Measurements from ENCODE around the gene BPIFB1.

The BPIFB1 gene

GRCh38 chr20:33304046-33304445 is 21.0 kb downstream of the BPIFB1 start:
- Histone ChIP-seq H3K9me3 (ENCODE audit: control extremely low read depth in 1 of 5, control insufficient read depth in 4 of 5, insufficient read depth in 2 of 5, low read depth in 1 of 5, low read length in 4 of 5) (no peaks in the 10 kb centered on the region), H3K4me1 (ENCODE audit: control extremely low read depth in 1 of 4, control insufficient read depth in 4 of 4, insufficient read depth in 4 of 4, low read length in 3 of 4) (peaks cover 0 to 2% (median under 1%) of the 10 kb centered on the region in 4 experiments), H3K27ac (ENCODE audit: insufficient read depth in 1 of 2, low read depth in 1 of 2, low read length in 2 of 2, poor library complexity in 1 of 2, severe bottlenecking in 2 of 2) (no peak overlapping the region), H3K27me3 (replicated peaks in 2 of 5; ENCODE audit: control insufficient read depth in 4 of 5, insufficient read depth in 5 of 5, low read length in 4 of 5) (peaks cover 0 to 2% (median 0%) of the 10 kb centered on the region in 5 experiments), H3K36me3 (ENCODE audit: control insufficient read depth in 4 of 4, insufficient read depth in 4 of 4, low read length in 3 of 4) (no peaks in the 10 kb centered on the region), H3K4me3 (ENCODE audit: control insufficient read depth in 1 of 7, extremely low read depth in 1 of 7, insufficient read depth in 4 of 7, low read depth in 2 of 7, low read length in 6 of 7) (no peak overlapping the region)
- no peak for DNase-seq
- 96% methylated on average over 6 of the region's 10 CpGs for WGBS (ENCODE audit: insufficient coverage)
- POLR2A ChIA-PET = no interaction called here
- CTCF ChIA-PET = interaction anchor here (1.8 kb wide), 1 partner anchor 10 kb away, joined by 4 read pairs; no protein-coding TSS in a partner anchor

GRCh38 chr20:33305589-33306057 is 22.6 kb downstream of the BPIFB1 start:
- POLR2A ChIA-PET = no interaction called here
- Histone ChIP-seq H3K9me3 (ENCODE audit: control extremely low read depth in 1 of 5, control insufficient read depth in 4 of 5, insufficient read depth in 2 of 5, low read depth in 1 of 5, low read length in 4 of 5) (no peaks in the 10 kb centered on the region), H3K4me1 (ENCODE audit: control extremely low read depth in 1 of 4, control insufficient read depth in 4 of 4, insufficient read depth in 4 of 4, low read length in 3 of 4) (peaks cover 0 to 2% (median 0%) of the 10 kb centered on the region in 4 experiments), H3K4me3 (ENCODE audit: control insufficient read depth in 1 of 7, extremely low read depth in 1 of 7, insufficient read depth in 4 of 7, low read depth in 2 of 7, low read length in 6 of 7) (no peak overlapping the region), H3K36me3 (ENCODE audit: control insufficient read depth in 4 of 4, insufficient read depth in 4 of 4, low read length in 3 of 4) (no peaks in the 10 kb centered on the region), H3K27ac (ENCODE audit: insufficient read depth in 1 of 2, low read depth in 1 of 2, low read length in 2 of 2, poor library complexity in 1 of 2, severe bottlenecking in 2 of 2) (no peak overlapping the region), H3K27me3 (replicated peaks in 2 of 5; ENCODE audit: control insufficient read depth in 4 of 5, insufficient read depth in 5 of 5, low read length in 4 of 5) (peaks cover 0 to 2% (median 0%) of the 10 kb centered on the region in 5 experiments)
- CTCF ChIA-PET = interaction anchor here (0.6 kb wide), 1 partner anchor 40 kb away, joined by 3 read pairs; no protein-coding TSS in a partner anchor
- 74% methylated on average over 5 of the region's 5 CpGs for WGBS (ENCODE audit: insufficient coverage)
- no peak for DNase-seq

- WGBS (ENCODE audit: insufficient coverage) = 83% methylated on average over 2 of the region's 3 CpGs
Observed at GRCh38 chr20:33306228-33306627, 23.2 kb downstream of the BPIFB1 start.

GRCh38 chr20:33306807-33307206 is 23.8 kb downstream of the BPIFB1 start:
- 88% methylated on average over 2 of the region's 2 CpGs for WGBS (ENCODE audit: insufficient coverage)
- H3K9me3 ChIP-seq (ENCODE audit: control extremely low read depth in 1 of 5, control insufficient read depth in 4 of 5, insufficient read depth in 2 of 5, low read depth in 1 of 5, low read length in 4 of 5) = no peaks in the 10 kb centered on the region
- no peaks in the 10 kb centered on the region for H3K4me1 ChIP-seq (ENCODE audit: control extremely low read depth in 1 of 4, control insufficient read depth in 4 of 4, insufficient read depth in 4 of 4, low read length in 3 of 4)
- H3K4me3 ChIP-seq (ENCODE audit: control insufficient read depth in 1 of 7, extremely low read depth in 1 of 7, insufficient read depth in 4 of 7, low read depth in 2 of 7, low read length in 6 of 7) = no peak overlapping the region
- H3K27me3 ChIP-seq (replicated peaks in 2 of 5; ENCODE audit: control insufficient read depth in 4 of 5, insufficient read depth in 5 of 5, low read length in 4 of 5) = peaks cover 0 to 2% (median 0%) of the 10 kb centered on the region in 5 experiments
- CTCF ChIA-PET = no interaction called here
- H3K36me3 ChIP-seq (ENCODE audit: control insufficient read depth in 4 of 4, insufficient read depth in 4 of 4, low read length in 3 of 4) = no peaks in the 10 kb centered on the region
- POLR2A ChIA-PET = no interaction called here
- H3K27ac ChIP-seq (ENCODE audit: insufficient read depth in 1 of 2, low read depth in 1 of 2, low read length in 2 of 2, poor library complexity in 1 of 2, severe bottlenecking in 2 of 2) = no peak overlapping the region
- no peak for DNase-seq

More at GRCh38 chr20:33306228-33306627, 23.2 kb downstream of the BPIFB1 start:
- Histone ChIP-seq H3K27me3 (replicated peaks in 2 of 5; ENCODE audit: control insufficient read depth in 4 of 5, insufficient read depth in 5 of 5, low read length in 4 of 5) (peaks cover 0 to 2% (median 0%) of the 10 kb centered on the region in 5 experiments), H3K4me3 (ENCODE audit: control insufficient read depth in 1 of 7, extremely low read depth in 1 of 7, insufficient read depth in 4 of 7, low read depth in 2 of 7, low read length in 6 of 7) (no peak overlapping the region), H3K36me3 (ENCODE audit: control insufficient read depth in 4 of 4, insufficient read depth in 4 of 4, low read length in 3 of 4) (no peaks in the 10 kb centered on the region), H3K27ac (ENCODE audit: insufficient read depth in 1 of 2, low read depth in 1 of 2, low read length in 2 of 2, poor library complexity in 1 of 2, severe bottlenecking in 2 of 2) (no peak overlapping the region), H3K9me3 (ENCODE audit: control extremely low read depth in 1 of 5, control insufficient read depth in 4 of 5, insufficient read depth in 2 of 5, low read depth in 1 of 5, low read length in 4 of 5) (no peaks in the 10 kb centered on the region), H3K4me1 (ENCODE audit: control extremely low read depth in 1 of 4, control insufficient read depth in 4 of 4, insufficient read depth in 4 of 4, low read length in 3 of 4) (no peaks in the 10 kb centered on the region)
- POLR2A ChIA-PET = no interaction called here
- no peak for DNase-seq
- CTCF ChIA-PET = no interaction called here

- 100% methylated on average over 1 of the region's 2 CpGs for WGBS (ENCODE audit: insufficient coverage)
Observed at GRCh38 chr20:33308668-33309067, 25.7 kb downstream of the BPIFB1 start.

GRCh38 chr20:33309631-33310030 is 26.6 kb downstream of the BPIFB1 start:
- Histone ChIP-seq H3K27ac (ENCODE audit: insufficient read depth in 1 of 2, low read depth in 1 of 2, low read length in 2 of 2, poor library complexity in 1 of 2, severe bottlenecking in 2 of 2) (no peak overlapping the region), H3K4me3 (ENCODE audit: control insufficient read depth in 1 of 7, extremely low read depth in 1 of 7, insufficient read depth in 4 of 7, low read depth in 2 of 7, low read length in 6 of 7) (no peak overlapping the region), H3K4me1 (ENCODE audit: control extremely low read depth in 1 of 4, control insufficient read depth in 4 of 4, insufficient read depth in 4 of 4, low read length in 3 of 4) (no peaks in the 10 kb centered on the region), H3K9me3 (ENCODE audit: control extremely low read depth in 1 of 5, control insufficient read depth in 4 of 5, insufficient read depth in 2 of 5, low read depth in 1 of 5, low read length in 4 of 5) (no peaks in the 10 kb centered on the region), H3K36me3 (ENCODE audit: control insufficient read depth in 4 of 4, insufficient read depth in 4 of 4, low read length in 3 of 4) (no peaks in the 10 kb centered on the region), H3K27me3 (replicated peaks in 2 of 5; ENCODE audit: control insufficient read depth in 4 of 5, insufficient read depth in 5 of 5, low read length in 4 of 5) (no peaks in the 10 kb centered on the region)
- ChIA-PET CTCF (no interaction called here), POLR2A (no interaction called here)
- WGBS (ENCODE audit: insufficient coverage) = no CpG with 5 or more reads among the region's 2 CpGs
- no peak for DNase-seq

More at GRCh38 chr20:33308668-33309067, 25.7 kb downstream of the BPIFB1 start:
- DNase-seq = no peak
- H3K27me3 ChIP-seq (replicated peaks in 2 of 5; ENCODE audit: control insufficient read depth in 4 of 5, insufficient read depth in 5 of 5, low read length in 4 of 5) = no peaks in the 10 kb centered on the region
- no peak overlapping the region for H3K27ac ChIP-seq (ENCODE audit: insufficient read depth in 1 of 2, low read depth in 1 of 2, low read length in 2 of 2, poor library complexity in 1 of 2, severe bottlenecking in 2 of 2)
- no peak overlapping the region for H3K4me3 ChIP-seq (ENCODE audit: control insufficient read depth in 1 of 7, extremely low read depth in 1 of 7, insufficient read depth in 4 of 7, low read depth in 2 of 7, low read length in 6 of 7)
- H3K36me3 ChIP-seq (ENCODE audit: control insufficient read depth in 4 of 4, insufficient read depth in 4 of 4, low read length in 3 of 4) = no peaks in the 10 kb centered on the region
- CTCF ChIA-PET = no interaction called here
- no peaks in the 10 kb centered on the region for H3K9me3 ChIP-seq (ENCODE audit: control extremely low read depth in 1 of 5, control insufficient read depth in 4 of 5, insufficient read depth in 2 of 5, low read depth in 1 of 5, low read length in 4 of 5)
- no peaks in the 10 kb centered on the region for H3K4me1 ChIP-seq (ENCODE audit: control extremely low read depth in 1 of 4, control insufficient read depth in 4 of 4, insufficient read depth in 4 of 4, low read length in 3 of 4)
- POLR2A ChIA-PET = no interaction called here

GRCh38 chr20:33310327-33310899 is 27.4 kb downstream of the BPIFB1 start:
- Histone ChIP-seq H3K4me3 (ENCODE audit: control insufficient read depth in 1 of 7, extremely low read depth in 1 of 7, insufficient read depth in 4 of 7, low read depth in 2 of 7, low read length in 6 of 7) (no peak overlapping the region), H3K4me1 (ENCODE audit: control extremely low read depth in 1 of 4, control insufficient read depth in 4 of 4, insufficient read depth in 4 of 4, low read length in 3 of 4) (no peaks in the 10 kb centered on the region), H3K27me3 (replicated peaks in 2 of 5; ENCODE audit: control insufficient read depth in 4 of 5, insufficient read depth in 5 of 5, low read length in 4 of 5) (no peaks in the 10 kb centered on the region), H3K36me3 (ENCODE audit: control insufficient read depth in 4 of 4, insufficient read depth in 4 of 4, low read length in 3 of 4) (no peaks in the 10 kb centered on the region), H3K9me3 (ENCODE audit: control extremely low read depth in 1 of 5, control insufficient read depth in 4 of 5, insufficient read depth in 2 of 5, low read depth in 1 of 5, low read length in 4 of 5) (no peaks in the 10 kb centered on the region), H3K27ac (ENCODE audit: insufficient read depth in 1 of 2, low read depth in 1 of 2, low read length in 2 of 2, poor library complexity in 1 of 2, severe bottlenecking in 2 of 2) (no peak overlapping the region)
- WGBS (ENCODE audit: insufficient coverage) = 93% methylated on average over 6 of the region's 6 CpGs
- ChIA-PET POLR2A (no interaction called here), CTCF (interaction anchor here (1.0 kb wide), 1 partner anchor 10 kb away, joined by 6 read pairs; no protein-coding TSS in a partner anchor)
- DNase-seq = no peak

Measured in common myeloid progenitor, CD34-positive (primary cell).